RKO (cell line): ENCODE data around the gene ATG4C.
A peak's percentile ranks its signal among the peaks of the same experiment; 100 is the strongest.

Source experiments
- DNase-seq: peaks from one replicate; pipeline ENCODE4 v3.0.0-alpha.2; 2016; ENCODE audit warnings: low spot score

The ATG4C gene

DNA sequence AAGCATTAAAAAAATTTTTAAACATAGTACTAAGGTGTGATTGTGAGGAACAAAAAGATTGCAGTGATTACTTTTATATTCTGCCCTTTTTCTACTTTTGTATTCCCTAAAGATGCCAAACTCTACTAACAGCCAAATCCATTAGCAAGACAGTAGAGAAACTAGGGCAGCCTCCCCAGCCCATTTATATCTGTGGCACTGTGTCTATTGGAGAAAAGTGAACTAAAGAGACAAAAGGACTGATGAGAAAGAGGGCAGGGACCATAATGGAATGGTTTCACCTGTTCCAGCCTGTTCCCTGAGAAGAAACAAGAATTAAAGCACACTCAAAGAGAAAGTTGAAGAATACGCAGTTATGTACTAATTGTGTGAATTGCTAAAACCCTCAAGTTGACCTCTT lies 56.6 kb downstream of the ATG4C start:
- no peak for DNase-seq

DNA sequence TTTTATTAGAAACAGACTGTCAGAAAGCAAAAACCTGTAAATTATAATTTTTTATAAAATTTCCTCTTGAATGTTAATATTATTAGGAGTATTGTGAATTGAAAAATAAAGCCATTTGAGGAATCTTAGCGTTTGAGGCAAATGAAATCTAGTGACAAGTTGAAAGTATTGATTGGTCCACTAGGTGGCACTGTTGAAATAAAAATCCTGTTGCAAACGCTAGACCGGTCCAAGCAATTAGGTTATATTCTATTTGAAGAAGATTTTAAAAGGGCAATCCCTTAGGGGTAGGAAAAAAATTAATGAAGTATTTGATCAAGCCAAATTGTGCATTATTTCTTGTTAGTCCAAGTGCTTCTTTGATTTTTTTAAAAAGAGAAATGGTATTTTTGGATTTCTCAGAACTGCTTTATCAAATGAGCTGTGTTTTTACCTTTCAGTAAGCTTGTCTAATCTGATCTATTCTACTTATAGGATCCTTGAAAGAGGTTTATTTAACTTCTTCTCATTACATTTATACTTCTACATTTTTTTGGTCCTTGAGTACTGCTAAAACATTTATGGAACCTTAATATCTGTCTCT lies 57.7 kb downstream of the ATG4C start:
- DNase-seq: peak; percentile 79

DNA sequence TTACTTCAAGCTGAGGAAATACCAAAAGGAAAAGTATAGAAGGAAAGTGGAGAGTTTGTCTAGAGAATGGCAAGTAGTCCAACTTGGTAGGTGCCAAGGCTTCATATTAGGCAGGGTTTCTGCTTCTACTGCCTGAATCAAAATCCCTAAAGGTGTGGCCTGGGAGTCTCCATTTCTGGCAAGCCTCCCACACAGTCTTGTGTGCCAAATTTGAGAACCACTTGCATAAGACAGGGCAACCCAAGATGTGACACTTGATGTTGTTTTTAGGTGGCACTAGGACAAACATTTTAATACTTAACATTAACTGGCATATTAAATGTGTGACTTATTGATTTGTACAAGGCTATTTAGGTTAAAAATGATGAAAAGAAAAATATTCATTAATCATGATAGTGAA lies 60.1 kb downstream of the ATG4C start:
- no peak for DNase-seq

GRCh38 chr1:62849031-62849430 lies 65.1 kb downstream of the ATG4C start:
- no peak for DNase-seq

DNA sequence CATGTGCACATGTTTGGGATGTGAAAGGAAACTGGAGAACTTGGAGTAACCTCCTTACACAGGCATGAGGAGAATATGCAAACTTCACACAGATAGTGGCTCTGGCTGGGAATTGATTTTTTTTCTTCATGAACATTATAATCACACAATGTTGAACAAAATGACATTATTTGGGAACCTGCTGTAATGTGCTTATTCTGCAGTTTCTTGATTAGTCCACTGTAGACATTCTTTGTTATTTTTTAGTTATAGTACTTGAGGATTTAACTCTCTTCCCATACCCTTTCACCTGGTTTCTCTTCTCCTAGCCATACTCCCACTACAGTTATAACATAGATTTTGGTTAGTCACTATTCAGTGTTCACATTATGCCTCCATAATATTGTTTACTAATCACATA lies 68.3 kb downstream of the ATG4C start:
- DNase-seq: no peak

GRCh38 chr1:62856960-62857359 lies 73.0 kb downstream of the ATG4C start:
- DNase-seq: no peak

DNA sequence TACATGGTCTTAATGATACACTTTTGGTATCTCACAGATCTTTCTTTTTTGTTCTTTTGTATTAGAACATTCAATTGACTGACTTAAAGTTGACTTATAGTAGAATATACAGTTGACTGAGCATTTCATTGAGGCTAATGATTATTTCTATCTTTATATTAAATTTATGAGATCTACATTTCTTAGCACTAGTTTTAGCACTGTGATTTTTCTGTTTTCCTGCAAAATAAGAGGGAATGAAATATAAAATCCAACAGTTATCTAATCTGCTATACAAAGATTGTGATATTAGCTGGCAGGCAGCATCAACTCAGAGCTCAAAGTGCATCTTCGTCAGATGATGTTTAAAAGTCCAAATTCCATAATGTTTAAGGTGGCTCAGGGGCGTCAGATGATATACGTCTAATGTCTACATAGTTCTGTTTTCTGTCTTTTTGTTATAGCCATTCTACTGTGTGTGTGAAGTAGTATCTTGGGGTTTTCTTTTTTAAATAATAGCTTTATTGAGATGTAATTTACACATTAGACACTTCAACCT lies 85.4 kb downstream of the ATG4C start:
- DNase-seq: no peak

GRCh38 chr1:62870148-62870547 lies 86.2 kb downstream of the ATG4C start:
- DNase-seq: no peak

- no peak for DNase-seq
Measured at GRCh38 chr1:62875676-62876075, 91.7 kb downstream of the ATG4C start.

GRCh38 chr1:62876535-62876934 lies 92.6 kb downstream of the ATG4C start:
- no peak for DNase-seq

DNA sequence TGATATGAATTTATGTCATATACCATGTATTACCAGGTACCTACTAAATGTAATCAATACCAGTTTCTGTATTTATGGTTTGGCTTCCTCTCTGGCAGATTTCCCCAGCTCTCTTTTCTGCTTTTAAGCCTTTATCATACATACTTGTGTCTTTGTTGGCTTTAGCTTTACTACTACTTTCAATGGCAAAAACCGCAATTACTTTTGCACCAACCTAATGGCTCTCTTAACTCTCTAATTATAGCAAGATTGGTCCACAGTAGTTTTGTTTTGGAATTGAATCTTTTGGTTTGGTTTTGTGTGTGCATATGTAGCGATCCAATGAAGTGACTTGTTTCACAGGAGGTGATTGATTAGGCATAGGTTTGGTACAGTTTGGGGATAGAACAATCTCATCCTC lies 93.6 kb downstream of the ATG4C start:
- no peak for DNase-seq

DNA sequence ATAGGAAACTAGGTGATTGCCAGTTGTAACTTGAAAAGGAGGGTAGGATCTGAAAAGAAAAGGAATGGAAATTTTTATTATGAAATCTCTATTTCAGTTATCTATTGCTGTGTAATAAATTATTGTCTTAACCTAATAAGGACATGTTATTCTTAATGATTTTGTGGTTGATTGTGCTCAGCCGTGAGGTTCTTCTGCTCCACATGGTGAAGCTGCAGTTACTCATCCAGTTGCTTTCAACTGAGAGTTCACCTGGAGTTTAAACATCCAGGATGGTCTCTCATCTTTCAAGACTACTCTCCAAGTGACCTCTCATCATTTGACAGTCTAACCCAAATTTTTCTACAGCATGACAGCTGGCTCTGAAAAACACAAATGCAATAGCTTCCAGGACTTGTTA lies 96.0 kb downstream of the ATG4C start:
- no peak for DNase-seq

GRCh38 chr1:62882201-62883104 lies 98.5 kb downstream of the ATG4C start:
- DNase-seq: no peak

GRCh38 chr1:62884156-62884740 lies 100.3 kb downstream of the ATG4C start:
- no peak for DNase-seq

DNA sequence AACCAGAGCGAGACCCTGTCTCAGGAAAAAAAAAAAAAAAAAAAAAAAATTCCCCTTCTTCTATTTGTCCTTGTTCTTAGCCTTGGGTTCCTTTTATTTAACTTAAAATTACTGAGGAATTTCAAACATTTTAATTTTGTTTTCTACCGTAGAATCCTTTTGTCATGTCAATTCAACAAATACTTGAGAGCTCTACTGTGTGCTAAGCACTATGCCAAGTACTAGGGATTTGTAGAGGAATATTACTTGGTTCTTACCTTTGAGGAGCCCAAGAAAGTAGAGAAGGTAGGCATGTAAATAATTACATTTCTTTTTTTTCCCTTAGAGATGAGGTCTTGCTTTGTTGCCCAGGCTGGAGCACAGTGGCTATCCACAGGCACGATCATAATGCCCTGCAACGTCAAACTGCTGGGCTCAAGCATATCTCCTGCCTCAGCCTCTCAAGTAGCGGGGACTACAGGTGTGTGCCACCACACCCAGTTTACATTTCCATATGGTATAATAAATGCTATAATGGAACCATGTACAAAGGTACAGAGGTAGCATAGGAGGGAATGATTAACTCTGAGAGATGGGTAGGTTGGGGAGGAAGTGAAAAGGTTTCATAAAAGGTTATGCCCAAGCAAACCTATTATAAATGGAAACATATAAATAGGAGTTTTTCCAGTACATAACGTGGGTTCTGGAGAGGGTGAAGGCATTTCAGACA lies 104.0 kb downstream of the ATG4C start:
- no peak for DNase-seq

- DNase-seq: no peak
Measured at GRCh38 chr1:62891956-62892562, 108.1 kb downstream of the ATG4C start.

- DNase-seq: no peak
Measured at GRCh38 chr1:62897788-62898187, 113.9 kb downstream of the ATG4C start.

- no peak for DNase-seq
Measured at GRCh38 chr1:62900566-62900965, 116.6 kb downstream of the ATG4C start.

DNA sequence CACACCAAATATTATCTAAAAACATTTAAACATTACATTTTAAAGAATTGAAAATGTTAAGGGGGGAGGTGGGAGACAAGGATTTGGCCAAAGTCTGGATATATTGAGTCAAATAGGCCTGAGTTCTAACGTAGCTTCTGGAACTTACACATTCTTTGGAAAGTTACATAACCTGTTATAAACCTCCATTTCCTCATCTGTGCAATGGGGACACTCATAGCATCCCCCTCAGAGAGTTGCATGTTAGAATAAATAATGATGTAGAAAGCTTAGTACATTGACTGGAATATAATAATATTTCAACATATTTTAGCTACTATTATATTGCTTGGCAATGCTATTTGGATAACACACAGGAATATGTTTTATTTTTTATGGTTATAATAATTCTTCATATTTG lies 117.7 kb downstream of the ATG4C start:
- no peak for DNase-seq

DNA sequence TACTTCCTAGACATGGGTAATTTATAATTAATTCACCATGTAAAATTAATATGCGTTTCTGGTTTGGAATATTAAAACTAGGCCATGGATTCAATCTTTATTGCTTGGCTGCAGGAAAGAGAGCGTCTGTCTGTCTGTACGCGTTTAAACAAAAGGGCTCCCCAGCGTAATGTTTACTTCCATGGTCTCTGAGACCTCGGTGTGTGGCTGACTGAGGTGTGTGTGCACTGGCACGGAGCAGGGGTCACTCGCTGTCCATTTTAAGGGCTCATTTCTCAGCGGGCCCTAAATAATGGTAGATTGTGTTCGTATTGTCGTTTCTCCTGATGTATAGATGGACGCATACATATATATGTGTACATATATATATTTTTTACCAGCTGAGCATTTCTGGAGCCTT lies 119.6 kb downstream of the ATG4C start:
- DNase-seq: no peak

DNA sequence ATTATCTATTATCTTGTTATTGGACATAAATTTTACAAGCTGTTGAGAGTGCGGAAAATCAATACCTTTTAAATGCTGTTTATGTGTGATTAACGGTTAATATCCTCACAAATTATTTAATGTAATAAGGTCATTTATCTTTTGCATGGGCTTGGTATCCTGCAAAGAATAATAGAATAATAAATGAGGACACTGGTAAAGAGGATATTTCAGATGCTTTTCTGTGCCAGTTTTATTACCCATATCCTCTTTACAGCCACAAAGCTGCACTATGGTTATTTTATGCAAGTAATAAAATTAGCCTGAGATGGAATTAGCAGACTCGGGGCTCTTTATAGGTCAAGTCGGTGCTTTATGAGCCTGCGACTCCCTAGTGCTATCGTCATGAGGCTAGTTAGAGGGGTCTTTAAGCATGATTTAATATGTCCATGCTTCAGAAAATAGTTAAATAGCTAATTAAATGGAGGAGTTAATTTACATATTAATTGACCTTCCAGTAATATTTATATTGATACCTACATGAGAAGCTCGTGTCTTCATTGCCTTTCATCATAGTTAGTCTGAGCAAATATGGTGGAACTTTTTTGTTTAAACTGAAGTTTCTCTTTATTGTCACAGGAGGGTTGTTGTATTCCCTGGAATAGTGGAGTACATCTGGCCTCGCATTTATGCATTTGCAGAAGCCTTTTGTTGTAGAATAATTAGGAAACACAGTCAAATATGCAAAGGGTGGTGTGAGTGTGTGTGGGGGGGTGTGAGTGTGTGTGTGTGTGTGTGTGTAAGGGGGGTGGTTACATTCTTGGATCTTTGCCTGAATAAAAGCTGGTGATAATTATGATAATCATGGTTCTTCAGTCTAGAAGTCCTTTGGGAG lies 120.3 kb downstream of the ATG4C start:
- DNase-seq: no peak
